H1 (cell line): ENCODE results near the gene CCL22. TPM values are rescaled to one million over a fixed set of nuclear protein-coding genes. Genes with fewer than 3 reads are reported as not detected.

ENCODE experiments used
- CTCF ChIA-PET: fragments of 300-600 bp; sonication (Branson Sonifier 250); formaldehyde crosslinking; loops from one replicate; lab custom pipeline; 2021; ENCODE audit not compliant: partially characterized antibody; lab: Charles Lee
- POLR2A ChIA-PET: fragments of 300-600 bp; sonication (Branson Sonifier 250); formaldehyde crosslinking; loops from one replicate; lab custom pipeline; 2021; ENCODE audit warnings: inconsistent platforms; ENCODE audit not compliant: partially characterized antibody; lab: Charles Lee
- DNase-seq, 2 experiments: peaks; one replicate each; pipeline versions ENCODE4 v3.0.0 to v3.0.0-alpha.2; 2010 to 2022; ENCODE audit warnings: low spot score in 2 of 2, low read depth in 1 of 2, mixed read lengths in 1 of 2
- FAIRE-seq: peaks from 2 replicates; lab custom pipeline; 2011; peaks lifted over from hg19 to GRCh38; lab: Jason Lieb, UNC
- H2AFZ ChIP-seq: 2 replicates; pipeline ENCODE4 v1.8.1; 2012; ENCODE audit warnings: low read length, inconsistent platforms
- H2AK5ac ChIP-seq: 2 replicates; pipeline ENCODE4 v1.6.1; 2013; ENCODE audit warnings: low read depth, low read length
- H2BK120ac ChIP-seq: replicated peaks from 2 replicates; pipeline ENCODE3; 2013; ENCODE audit warnings: low read depth, low read length, inconsistent platforms
- H2BK12ac ChIP-seq: 2 replicates; pipeline ENCODE4 v1.6.1; 2013; ENCODE audit warnings: low read depth, low read length
- H2BK15ac ChIP-seq: 2 replicates; pipeline ENCODE4 v1.6.1; 2013; ENCODE audit warnings: low read length
- H2BK20ac ChIP-seq: 2 replicates; pipeline ENCODE4 v1.6.1; 2013; ENCODE audit warnings: low read length
- H2BK5ac ChIP-seq: 2 replicates; pipeline ENCODE4 v1.6.1; 2013; ENCODE audit warnings: low read depth, low read length
- H3K14ac ChIP-seq: 2 replicates; pipeline ENCODE4 v1.6.1; 2013; ENCODE audit warnings: inconsistent platforms; ENCODE audit not compliant: insufficient read length
- H3K18ac ChIP-seq: 2 replicates; pipeline ENCODE4 v1.6.1; 2013; ENCODE audit warnings: low read length; ENCODE audit errors: extremely low read depth
- H3K23ac ChIP-seq: 2 replicates; pipeline ENCODE4 v1.6.1; 2013; ENCODE audit warnings: inconsistent platforms; ENCODE audit not compliant: insufficient read length
- H3K23me2 ChIP-seq: 2 replicates; pipeline ENCODE4 v1.6.1; 2013; ENCODE audit warnings: low read depth, low read length
- H3K27ac ChIP-seq: 2 replicates; pipeline ENCODE4 v1.6.1; 2011; ENCODE audit warnings: low read depth, low read length, inconsistent platforms
- H3K27me3 ChIP-seq, 4 experiments: replicated peaks in 1 of 4; 1 replicate in 1 of 4; 2 replicates in 3 of 4; pipeline versions ENCODE4 v1.6.1 to v1.8.1; 2011 to 2013; ENCODE audit warnings: low read length in 3 of 4, mild to moderate bottlenecking in 3 of 4, inconsistent platforms in 2 of 4, mixed read lengths in 2 of 4, moderate library complexity in 1 of 4; ENCODE audit not compliant: control insufficient read depth in 3 of 4, insufficient read depth in 3 of 4; ENCODE audit errors: extremely low read depth in 1 of 4
- H3K36me3 ChIP-seq, 4 experiments: 2 replicates each; pipeline versions ENCODE4 v1.6.1 to v1.8.1; 2011 to 2013; ENCODE audit warnings: mild to moderate bottlenecking in 4 of 4, low read length in 3 of 4, moderate library complexity in 2 of 4, control low read depth in 1 of 4, inconsistent platforms in 1 of 4; ENCODE audit not compliant: insufficient read depth in 4 of 4, control insufficient read depth in 2 of 4
- H3K4ac ChIP-seq: replicated peaks from 2 replicates; pipeline ENCODE3; 2013; ENCODE audit warnings: low read length, low read depth, mixed read lengths, inconsistent platforms; ENCODE audit not compliant: insufficient read length
- H3K4me1 ChIP-seq, 4 experiments: replicated peaks in 1 of 4; 1 replicate in 1 of 4; 2 replicates in 3 of 4; pipeline versions ENCODE4 v1.6.1 to v1.8.1; 2011 to 2013; ENCODE audit warnings: low read length in 3 of 4, inconsistent platforms in 2 of 4, mixed read lengths in 1 of 4; ENCODE audit not compliant: insufficient read depth in 4 of 4, control insufficient read depth in 3 of 4
- H3K4me2 ChIP-seq, 2 experiments: 2 replicates each; pipeline versions ENCODE4 v1.6.1 to v1.8.1; 2011 to 2013; ENCODE audit warnings: low read depth in 2 of 2, low read length in 2 of 2, control low read depth in 1 of 2, inconsistent platforms in 1 of 2, mild to moderate bottlenecking in 1 of 2; ENCODE audit not compliant: insufficient read depth in 1 of 2
- H3K4me3 ChIP-seq, 4 experiments: fragments of 200-600, 300-600 bp in 1 of 4; sonication (generic), shearing (Covaris generic), sonication (Bioruptor Twin) in 1 of 4; 2 replicates each; pipeline versions ENCODE4 v1.5.1 to v1.8.1; 2011 to 2016; ENCODE audit warnings: low read length in 4 of 4, low read depth in 3 of 4, control low read depth in 2 of 4, inconsistent platforms in 2 of 4, mild to moderate bottlenecking in 2 of 4, mixed read lengths in 1 of 4, moderate library complexity in 1 of 4; ENCODE audit not compliant: insufficient read depth in 2 of 4; ENCODE audit errors: extremely low read depth in 1 of 4
- H3K56ac ChIP-seq: replicated peaks from 2 replicates; pipeline ENCODE3; 2013; ENCODE audit warnings: low read depth, mild to moderate bottlenecking, mixed read lengths, low read length, inconsistent platforms; ENCODE audit not compliant: insufficient read length
- H3K79me1 ChIP-seq: 2 replicates; pipeline ENCODE4 v1.6.1; 2013; ENCODE audit warnings: low read depth, low read length, control low read depth
- H3K79me2 ChIP-seq, 2 experiments: 2 replicates each; pipeline versions ENCODE4 v1.6.1 to v1.8.1; 2012 to 2013; ENCODE audit warnings: low read length in 2 of 2, mild to moderate bottlenecking in 2 of 2, inconsistent platforms in 1 of 2; ENCODE audit not compliant: insufficient read depth in 2 of 2, control insufficient read depth in 1 of 2
- H3K9ac ChIP-seq, 4 experiments: replicated peaks in 1 of 4; 1 replicate in 1 of 4; 2 replicates in 3 of 4; pipeline versions ENCODE4 v1.6.1 to v1.8.1; 2011 to 2013; ENCODE audit warnings: low read depth in 3 of 4, low read length in 3 of 4, control low read depth in 2 of 4, mild to moderate bottlenecking in 2 of 4, moderate library complexity in 2 of 4, inconsistent platforms in 1 of 4; ENCODE audit errors: extremely low read depth in 1 of 4
- H3K9me3 ChIP-seq, 2 experiments: 2 replicates each; pipeline versions ENCODE4 v1.6.1 to v1.8.1; 2012 to 2013; ENCODE audit warnings: mild to moderate bottlenecking in 2 of 2, moderate library complexity in 2 of 2, control low read depth in 1 of 2, inconsistent platforms in 1 of 2, low read depth in 1 of 2, low read length in 1 of 2, mixed read lengths in 1 of 2; ENCODE audit not compliant: insufficient read depth in 2 of 2
- H4K20me1 ChIP-seq, 2 experiments: replicated peaks in 1 of 2; 2 replicates each; pipeline versions ENCODE3 to v1.8.1; 2011 to 2013; ENCODE audit warnings: inconsistent platforms in 2 of 2, low read length in 2 of 2, mild to moderate bottlenecking in 1 of 2; ENCODE audit not compliant: insufficient read depth in 2 of 2, control insufficient read depth in 1 of 2
- H4K5ac ChIP-seq: 2 replicates; pipeline ENCODE4 v1.6.1; 2013; ENCODE audit warnings: low read length, low read depth, mixed read lengths, inconsistent platforms; ENCODE audit not compliant: insufficient read length
- H4K8ac ChIP-seq: 2 replicates; pipeline ENCODE4 v1.8.0; 2013; ENCODE audit warnings: mild to moderate bottlenecking, moderate library complexity, low read length, inconsistent platforms; ENCODE audit not compliant: insufficient read depth; ENCODE audit errors: extremely low read depth
- H4K91ac ChIP-seq: replicated peaks from 2 replicates; pipeline ENCODE3; 2013; ENCODE audit warnings: low read length, mixed read lengths, inconsistent platforms; ENCODE audit not compliant: insufficient read length
- ATF3 ChIP-seq: IDR thresholded peaks from 2 replicates; pipeline ENCODE4 v1.6.1; 2011; ENCODE audit warnings: low read depth, mild to moderate bottlenecking, low read length; ENCODE audit not compliant: insufficient read depth
- CEBPB ChIP-seq: IDR thresholded peaks from 2 replicates; pipeline ENCODE4 v1.6.1; 2012; ENCODE audit warnings: low read depth, low read length
- EGR1 ChIP-seq: IDR thresholded peaks from 2 replicates; pipeline ENCODE4 v1.6.1; 2011; ENCODE audit warnings: low read depth, low read length, borderline replicate concordance
- EP300 ChIP-seq, 2 experiments: IDR thresholded peaks; 1 replicate in 1 of 2; 2 replicates in 1 of 2; pipeline ENCODE4 v1.6.1; 2011 to 2012; ENCODE audit warnings: low read depth in 2 of 2, low read length in 2 of 2, mild to moderate bottlenecking in 2 of 2, borderline replicate concordance in 1 of 2, inconsistent platforms in 1 of 2, moderate library complexity in 1 of 2
- EZH2 ChIP-seq: fragments of 200-600 bp; sonication (generic); IDR thresholded peaks from 2 replicates; pipeline ENCODE4 v1.7.1; 2012; ENCODE audit warnings: low read depth, mild to moderate bottlenecking, moderate library complexity, low read length, inconsistent platforms; ENCODE audit not compliant: severe bottlenecking
- KDM4A ChIP-seq: IDR thresholded peaks from one replicate; pipeline ENCODE4 v1.7.1; 2012; ENCODE audit warnings: low read depth, mild to moderate bottlenecking, moderate library complexity, low read length, inconsistent platforms; ENCODE audit not compliant: severe bottlenecking
- PHF8 ChIP-seq: fragments of 200-600 bp; sonication (generic); conservative IDR thresholded peaks from 2 replicates; pipeline ENCODE4 v1.7.1; 2012; ENCODE audit warnings: low read depth, mild to moderate bottlenecking, inconsistent platforms, low read length, moderate library complexity
- POLR2A ChIP-seq, 2 experiments: IDR thresholded peaks; 1 replicate in 1 of 2; 2 replicates in 1 of 2; pipeline ENCODE4 v1.6.1; 2011; ENCODE audit warnings: low read depth in 2 of 2, low read length in 2 of 2, mild to moderate bottlenecking in 2 of 2; ENCODE audit errors: control extremely low read depth in 1 of 2
- SP1 ChIP-seq: IDR thresholded peaks from 2 replicates; pipeline ENCODE4 v1.6.1; 2011; ENCODE audit warnings: low read depth, low read length
- SUZ12 ChIP-seq: fragments of 200-600 bp; sonication (generic); IDR thresholded peaks from 2 replicates; pipeline ENCODE4 v1.6.1; 2012; ENCODE audit warnings: mild to moderate bottlenecking, inconsistent platforms, low read length, moderate library complexity, mixed read lengths
- TAF1 ChIP-seq: IDR thresholded peaks from 2 replicates; pipeline ENCODE4 v1.6.1; 2011; ENCODE audit warnings: mild to moderate bottlenecking, low read depth, low read length
- TCF12 ChIP-seq: IDR thresholded peaks from 2 replicates; pipeline ENCODE4 v1.6.1; 2011; ENCODE audit warnings: low read depth, mild to moderate bottlenecking, low read length
- TEAD4 ChIP-seq: IDR thresholded peaks from 2 replicates; pipeline ENCODE4 v1.6.1; 2012; ENCODE audit warnings: low read depth, low read length, inconsistent platforms, mixed read lengths
- WGBS, 2 experiments: shearing (Covaris generic) in 1 of 2; methylation state at CpG; one replicate each; pipeline versions ENCODE4 v1.1.6 to v1.1.7; 2013 to 2015; ENCODE audit warnings: low lambda C conversion rate in 2 of 2, mixed read lengths in 2 of 2, inconsistent platforms in 1 of 2, low coverage in 1 of 2, missing lambda C conversion rate in 1 of 2; ENCODE audit not compliant: insufficient replicate concordance in 2 of 2, insufficient coverage in 1 of 2, insufficient read length in 1 of 2; ENCODE audit errors: extremely low coverage in 1 of 2, missing lambda C conversion rate in 1 of 2; 5-methylcytosine and 5-hydroxymethylcytosine counted together
- polyA plus RNA-seq, 7 experiments: library from polyadenylated mRNA; depleted of rRNA in 3 of 7; stranded (reverse) in 5 of 7; unstranded in 2 of 7; fragments of >200 nt in 5 of 7; fragments of 200-250 nt in 2 of 7; gene quantifications; 1 replicate in 5 of 7; 2 replicates in 1 of 7; 4 replicates in 1 of 7; pipeline versions ENCODE4 v1.2.1 to v1.2.3, GENCODE V29; 2011 to 2013; ENCODE audit warnings: missing spikeins in 2 of 7, mixed read lengths in 2 of 7
- total RNA-seq: library from RNA; stranded (reverse); fragmentation: NEBNext Ultra II Directional; extraction: Animal tissue kit (Norgen Biotek cat#: 25700); gene quantifications from 2 replicates; pipeline ENCODE4 v1.2.1, GENCODE V29; 2021

The CCL22 gene
- total and polyA plus RNA-seq, 2 of the 8 experiments (the other 6 are each of a cell fraction or from before 2014, with no cell fraction given), result not detected

GRCh38 chr16:57412584-57412983, 54.0 kb downstream of the CCL22 start:
- Histone ChIP-seq H3K36me3 (no peaks in the 10 kb centered on the region), H2AK5ac (no peak overlapping the region), H3K79me2 (no peaks in the 10 kb centered on the region), H2BK5ac (no peak overlapping the region), H3K27me3 (no peaks in the 10 kb centered on the region), H3K18ac (no peak overlapping the region), H3K27ac (no peak overlapping the region), H3K4me1 (peaks cover 0 to 8% (median 5%) of the 10 kb centered on the region in 4 experiments; a peak in 5 of 7 replicates), H3K56ac (no peak overlapping the region), H3K4me3 (no peak overlapping the region), H3K23me2 (peaks cover 9% of the 10 kb centered on the region; the same call in 1 of the 2 replicates), H3K4me2 (no peak overlapping the region), H2BK20ac (no peak overlapping the region), H2BK120ac (no peak overlapping the region), H4K91ac (no peak overlapping the region), H3K79me1 (no peaks in the 10 kb centered on the region), H3K4ac (no peak overlapping the region), H4K8ac (no peak overlapping the region; the same call in 1 of the 2 replicates), H2AFZ (no peak overlapping the region), H2BK15ac (no peak overlapping the region), H3K9me3 (no peaks in the 10 kb centered on the region; a peak in 1 of 4 replicates), H3K9ac (no peak overlapping the region), H4K5ac (no peak overlapping the region), H3K23ac (no peak overlapping the region), H4K20me1 (peaks cover 0 to 2% of the 10 kb centered on the region in 2 experiments), H3K14ac (no peak overlapping the region), H2BK12ac (no peak overlapping the region)
- no peak for DNase-seq
- ChIA-PET POLR2A (interaction anchor here (0.8 kb wide), 1 partner anchor 12 kb away, joined by 3 read pairs; no protein-coding TSS in a partner anchor), CTCF (interaction anchor here (0.6 to 19.2 kb wide), 9 partner anchors 10 to 610 kb away, joined by 3 to 513 read pairs (median 3); partner anchors contain the start of genes CIAPIN1 and COQ9)
- no peak for FAIRE-seq
- WGBS, 2 experiments, result 85% methylated on average over 9 of the region's 9 CpGs; no CpG with 5 or more reads in 1 of the 2 experiments
- TF ChIP-seq TCF12 (no peak), KDM4A (no peak), EZH2 (no peak), ATF3 (no peak), EGR1 (no peak), PHF8 (no peak), SP1 (no peak), EP300 (IDR thresholded peaks at IDR 0.05; ENCODE audit: borderline replicate concordance in 1 of 2, low read depth in 2 of 2, low read length in 2 of 2) (no peak), TAF1 (no peak), POLR2A (IDR thresholded peaks at IDR 0.05; ENCODE audit: control extremely low read depth in 1 of 2, low read depth in 2 of 2, low read length in 2 of 2) (no peak), TEAD4 (no peak), CEBPB (no peak), SUZ12 (no peak)
